ENCODE data around the gene MSH5.

DNA sequence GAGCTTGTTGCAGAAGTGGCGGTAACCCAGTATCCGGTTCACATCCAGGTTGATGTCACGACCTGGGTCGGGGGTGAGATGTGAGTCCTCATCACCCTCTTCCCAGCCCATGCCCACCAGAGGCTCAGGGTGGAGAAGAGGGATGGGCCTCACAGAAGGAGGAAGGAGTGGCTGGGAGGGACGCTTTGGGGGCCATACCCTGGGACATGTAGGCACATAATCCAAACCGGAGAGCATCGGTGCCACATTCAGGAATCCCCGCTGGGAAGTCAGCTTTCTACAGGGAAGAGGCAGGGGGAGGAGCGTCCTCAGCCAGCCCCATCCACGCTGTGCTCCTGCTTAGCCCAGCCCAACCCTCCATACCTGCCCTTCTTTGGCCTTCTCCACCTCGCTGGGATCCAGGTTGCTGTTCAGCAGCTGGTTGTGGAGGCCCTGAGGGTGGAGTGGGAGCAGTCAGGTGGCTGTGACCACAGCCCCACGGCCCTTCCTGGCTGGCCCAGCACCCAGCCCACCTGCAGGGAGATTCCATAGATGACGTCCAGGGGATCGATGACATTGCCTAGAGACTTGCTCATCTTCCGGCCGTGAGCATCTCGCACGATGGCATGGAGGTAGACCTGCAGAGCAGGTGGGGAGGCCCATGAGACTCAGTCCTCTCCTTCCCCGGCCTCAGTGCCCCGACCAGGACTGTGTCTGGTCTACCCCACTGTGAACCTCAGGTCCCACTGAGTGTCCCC, 40.9 kb downstream of the MSH5 start:
- TF ChIP-seq POLR2A (IDR thresholded peaks at IDR 0.05; ENCODE audit: extremely low read depth, insufficient read length): no peak
- TF ChIP-seq, protein P1, sequence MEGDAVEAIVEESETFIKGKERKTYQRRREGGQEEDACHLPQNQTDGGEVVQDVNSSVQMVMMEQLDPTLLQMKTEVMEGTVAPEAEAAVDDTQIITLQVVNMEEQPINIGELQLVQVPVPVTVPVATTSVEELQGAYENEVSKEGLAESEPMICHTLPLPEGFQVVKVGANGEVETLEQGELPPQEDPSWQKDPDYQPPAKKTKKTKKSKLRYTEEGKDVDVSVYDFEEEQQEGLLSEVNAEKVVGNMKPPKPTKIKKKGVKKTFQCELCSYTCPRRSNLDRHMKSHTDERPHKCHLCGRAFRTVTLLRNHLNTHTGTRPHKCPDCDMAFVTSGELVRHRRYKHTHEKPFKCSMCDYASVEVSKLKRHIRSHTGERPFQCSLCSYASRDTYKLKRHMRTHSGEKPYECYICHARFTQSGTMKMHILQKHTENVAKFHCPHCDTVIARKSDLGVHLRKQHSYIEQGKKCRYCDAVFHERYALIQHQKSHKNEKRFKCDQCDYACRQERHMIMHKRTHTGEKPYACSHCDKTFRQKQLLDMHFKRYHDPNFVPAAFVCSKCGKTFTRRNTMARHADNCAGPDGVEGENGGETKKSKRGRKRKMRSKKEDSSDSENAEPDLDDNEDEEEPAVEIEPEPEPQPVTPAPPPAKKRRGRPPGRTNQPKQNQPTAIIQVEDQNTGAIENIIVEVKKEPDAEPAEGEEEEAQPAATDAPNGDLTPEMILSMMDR (IDR thresholded peaks at IDR 0.05; ENCODE audit: low read depth, low read length): no peak

Data from NB4 (cell line).